ENCODE data around the gene ROBO3. TPM values are rescaled to one million over a fixed set of nuclear protein-coding genes. Genes with fewer than 3 reads are reported as not detected.

The ROBO3 gene
- total RNA-seq, 1 donor from 2014 or later = 40.0 TPM

- Mint-ChIP-seq H3K4me3 (ENCODE audit: unreplicated experiment) (no peak overlapping the region), H3K9me3 (ENCODE audit: unreplicated experiment) (no peaks in the 10 kb centered on the region), H3K36me3 (ENCODE audit: low read depth, unreplicated experiment) (peaks cover 10% of the 10 kb centered on the region), H3K27ac (ENCODE audit: unreplicated experiment) (no peak overlapping the region), H3K4me1 (ENCODE audit: unreplicated experiment) (peaks cover 8% of the 10 kb centered on the region), H3K27me3 (ENCODE audit: unreplicated experiment) (peaks cover 25% of the 10 kb centered on the region)
- DNase-seq (ENCODE audit: low spot score) = no peak
- TF ChIP-seq, protein P1, sequence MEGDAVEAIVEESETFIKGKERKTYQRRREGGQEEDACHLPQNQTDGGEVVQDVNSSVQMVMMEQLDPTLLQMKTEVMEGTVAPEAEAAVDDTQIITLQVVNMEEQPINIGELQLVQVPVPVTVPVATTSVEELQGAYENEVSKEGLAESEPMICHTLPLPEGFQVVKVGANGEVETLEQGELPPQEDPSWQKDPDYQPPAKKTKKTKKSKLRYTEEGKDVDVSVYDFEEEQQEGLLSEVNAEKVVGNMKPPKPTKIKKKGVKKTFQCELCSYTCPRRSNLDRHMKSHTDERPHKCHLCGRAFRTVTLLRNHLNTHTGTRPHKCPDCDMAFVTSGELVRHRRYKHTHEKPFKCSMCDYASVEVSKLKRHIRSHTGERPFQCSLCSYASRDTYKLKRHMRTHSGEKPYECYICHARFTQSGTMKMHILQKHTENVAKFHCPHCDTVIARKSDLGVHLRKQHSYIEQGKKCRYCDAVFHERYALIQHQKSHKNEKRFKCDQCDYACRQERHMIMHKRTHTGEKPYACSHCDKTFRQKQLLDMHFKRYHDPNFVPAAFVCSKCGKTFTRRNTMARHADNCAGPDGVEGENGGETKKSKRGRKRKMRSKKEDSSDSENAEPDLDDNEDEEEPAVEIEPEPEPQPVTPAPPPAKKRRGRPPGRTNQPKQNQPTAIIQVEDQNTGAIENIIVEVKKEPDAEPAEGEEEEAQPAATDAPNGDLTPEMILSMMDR (IDR thresholded peaks at IDR 0.05; ENCODE audit: unreplicated experiment) = no peak
These were observed 21.7 kb upstream of the ROBO3 start for GRCh38 chr11:124843616-124843910.

DNA sequence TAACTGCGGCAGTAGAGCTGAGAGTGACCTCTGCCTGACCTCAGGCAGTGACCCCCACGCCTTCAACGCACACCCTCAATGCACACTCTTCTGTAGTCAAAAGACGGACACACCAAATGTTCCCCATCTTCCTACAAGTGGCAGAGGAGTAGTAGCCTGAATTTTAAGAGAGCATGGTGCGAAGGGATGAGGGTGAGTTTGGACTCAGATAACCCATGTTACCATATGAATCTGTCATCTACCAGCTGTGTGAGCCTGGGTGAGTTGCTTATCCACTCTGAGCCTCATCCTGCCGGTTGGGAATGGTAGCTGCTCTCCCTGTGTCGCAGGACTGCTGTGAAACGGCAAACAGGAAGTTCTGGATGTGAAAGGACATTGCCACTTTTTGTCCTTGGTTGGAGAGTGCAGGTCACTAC is 20.6 kb upstream of the ROBO3 start:
- TF ChIP-seq, protein P1 (IDR thresholded peaks at IDR 0.05; ENCODE audit: unreplicated experiment) = no peak

GRCh38 chr11:124846070-124846673 is 19.1 kb upstream of the ROBO3 start:
- TF ChIP-seq, protein P1 (IDR thresholded peaks at IDR 0.05; ENCODE audit: unreplicated experiment) = no peak
- no peaks in the 10 kb centered on the region for H3K9me3 Mint-ChIP-seq (ENCODE audit: unreplicated experiment)
- peaks cover 3% of the 10 kb centered on the region for H3K4me1 Mint-ChIP-seq (ENCODE audit: unreplicated experiment)
- H3K27me3 Mint-ChIP-seq (ENCODE audit: unreplicated experiment) = peaks cover 18% of the 10 kb centered on the region
- no peak overlapping the region for H3K27ac Mint-ChIP-seq (ENCODE audit: unreplicated experiment)
- H3K4me3 Mint-ChIP-seq (ENCODE audit: unreplicated experiment) = peak overlapping the region; percentile 42
- peaks cover 4% of the 10 kb centered on the region for H3K36me3 Mint-ChIP-seq (ENCODE audit: low read depth, unreplicated experiment)
- DNase-seq (ENCODE audit: low spot score) = no peak

More for the DNA sequence above, 20.6 kb upstream of the ROBO3 start:
- Mint-ChIP-seq H3K4me3 (ENCODE audit: unreplicated experiment) (no peak overlapping the region), H3K4me1 (ENCODE audit: unreplicated experiment) (peaks cover 8% of the 10 kb centered on the region), H3K27me3 (ENCODE audit: unreplicated experiment) (peaks cover 26% of the 10 kb centered on the region), H3K36me3 (ENCODE audit: low read depth, unreplicated experiment) (peaks cover 10% of the 10 kb centered on the region), H3K9me3 (ENCODE audit: unreplicated experiment) (no peaks in the 10 kb centered on the region), H3K27ac (ENCODE audit: unreplicated experiment) (no peak overlapping the region)
- DNase-seq (ENCODE audit: low spot score) = no peak

GRCh38 chr11:124859171-124859570 is 6.1 kb upstream of the ROBO3 start:
- DNase-seq (ENCODE audit: low spot score) = no peak
- H3K9me3 Mint-ChIP-seq (ENCODE audit: unreplicated experiment) = no peaks in the 10 kb centered on the region
- TF ChIP-seq, protein P1 (IDR thresholded peaks at IDR 0.05; ENCODE audit: unreplicated experiment) = no peak
- no peaks in the 10 kb centered on the region for H3K36me3 Mint-ChIP-seq (ENCODE audit: low read depth, unreplicated experiment)
- H3K4me3 Mint-ChIP-seq (ENCODE audit: unreplicated experiment) = no peak overlapping the region
- peaks cover 19% of the 10 kb centered on the region for H3K27me3 Mint-ChIP-seq (ENCODE audit: unreplicated experiment)
- peaks cover 13% of the 10 kb centered on the region for H3K4me1 Mint-ChIP-seq (ENCODE audit: unreplicated experiment)
- no peak overlapping the region for H3K27ac Mint-ChIP-seq (ENCODE audit: unreplicated experiment)

GRCh38 chr11:124861670-124862069 is 3.6 kb upstream of the ROBO3 start:
- Mint-ChIP-seq H3K4me1 (ENCODE audit: unreplicated experiment) (peaks cover 15% of the 10 kb centered on the region), H3K9me3 (ENCODE audit: unreplicated experiment) (no peaks in the 10 kb centered on the region), H3K36me3 (ENCODE audit: low read depth, unreplicated experiment) (no peaks in the 10 kb centered on the region), H3K27ac (ENCODE audit: unreplicated experiment) (no peak overlapping the region), H3K27me3 (ENCODE audit: unreplicated experiment) (peaks cover 27% of the 10 kb centered on the region), H3K4me3 (ENCODE audit: unreplicated experiment) (no peak overlapping the region)
- no peak for DNase-seq (ENCODE audit: low spot score)
- TF ChIP-seq, protein P1 (IDR thresholded peaks at IDR 0.05; ENCODE audit: unreplicated experiment) = no peak
